Hepatocyte (in vitro differentiated cells): ENCODE data around the gene PYGM. TPM values are rescaled to one million over a fixed set of nuclear protein-coding genes. Genes with fewer than 3 reads are reported as not detected.

Experiments
- DNase-seq: peaks from one replicate; pipeline ENCODE4 v3.0.0-alpha.2; 2016; ENCODE audit warnings: low spot score
- H2AFZ ChIP-seq: fragments of 200-600 bp; sonication (generic); 2 replicates; pipeline ENCODE4 v1.6.0; 2016; ENCODE audit warnings: antibody characterized with exemption, mild to moderate bottlenecking
- H3K27ac ChIP-seq: fragments of 200-600 bp; sonication (generic); 2 replicates; pipeline ENCODE4 v1.5.1; 2016; ENCODE audit warnings: mild to moderate bottlenecking
- H3K27me3 ChIP-seq: fragments of 200-600 bp; sonication (generic); 2 replicates; pipeline ENCODE4 v1.6.1; 2016
- H3K36me3 ChIP-seq: fragments of 200-600 bp; sonication (generic); replicated peaks from 2 replicates; pipeline ENCODE4 v1.5.1; 2016; ENCODE audit warnings: low read depth; ENCODE audit not compliant: insufficient read depth
- H3K4me1 ChIP-seq: fragments of 200-600 bp; sonication (generic); 2 replicates; pipeline ENCODE4 v1.5.1; 2016; ENCODE audit warnings: mild to moderate bottlenecking, moderate library complexity; ENCODE audit not compliant: insufficient read depth
- H3K4me2 ChIP-seq: fragments of 200-600 bp; sonication (generic); 2 replicates; pipeline ENCODE4 v1.6.0; 2016
- H3K4me3 ChIP-seq: fragments of 200-600 bp; sonication (generic); 2 replicates; pipeline ENCODE4 v1.5.1; 2016; ENCODE audit warnings: mild to moderate bottlenecking
- H3K79me2 ChIP-seq: fragments of 200-600 bp; sonication (generic); 2 replicates; pipeline ENCODE4 v1.6.0; 2017; ENCODE audit warnings: mild to moderate bottlenecking
- H3K9me2 ChIP-seq: fragments of 200-600 bp; sonication (generic); replicated peaks from 2 replicates; pipeline ENCODE4 v1.6.0; 2017; ENCODE audit warnings: mild to moderate bottlenecking; ENCODE audit not compliant: insufficient read depth
- H3K9me3 ChIP-seq: fragments of 200-600 bp; sonication (generic); 2 replicates; pipeline ENCODE4 v1.5.1; 2016; ENCODE audit warnings: low read depth, mild to moderate bottlenecking
- H4K20me1 ChIP-seq: fragments of 200-600 bp; sonication (generic); 2 replicates; pipeline ENCODE4 v1.6.0; 2016; ENCODE audit warnings: mild to moderate bottlenecking; ENCODE audit not compliant: insufficient read depth, poor library complexity, severe bottlenecking
- EZH2 ChIP-seq: fragments of 200-600 bp; sonication (generic); IDR thresholded peaks from 2 replicates; pipeline ENCODE4 v1.6.1; 2016; ENCODE audit warnings: antibody characterized with exemption, mild to moderate bottlenecking, borderline replicate concordance
- EZH2phosphoT487 ChIP-seq: fragments of 200-600 bp; sonication (generic); IDR thresholded peaks from one replicate; pipeline ENCODE4 v1.6.1; 2018; ENCODE audit warnings: antibody characterized with exemption, mild to moderate bottlenecking, low read depth, moderate library complexity; ENCODE audit not compliant: unreplicated experiment, severe bottlenecking
- WGBS: methylation state at CpG from one replicate; pipeline ENCODE4 v1.1.6; 2016; ENCODE audit warnings: low lambda C conversion rate; ENCODE audit errors: missing lambda C conversion rate; 5-methylcytosine and 5-hydroxymethylcytosine counted together
- polyA plus RNA-seq: library from polyadenylated mRNA; unstranded; fragments of >200 nt; fragmentation: Nextera tagmentation; extraction: Ambion mirVana; gene quantifications from 2 replicates; pipeline ENCODE4 v1.2.1, GENCODE V29; 2016
- total RNA-seq: library from RNA; depleted of rRNA; stranded (reverse); fragments of >200 nt; gene quantifications from 2 replicates; pipeline ENCODE4 v1.2.3, GENCODE V29; 2014
- TF ChIP-seq, protein P1 (sequence below): fragments of 200-600 bp; sonication (generic); IDR thresholded peaks from 2 replicates; pipeline ENCODE4 v1.5.1; 2016; ENCODE audit warnings: antibody characterized with exemption, mild to moderate bottlenecking; ENCODE audit not compliant: poor library complexity

Gene PYGM
- total and polyA plus RNA-seq, 2 experiments from 2014 or later: 1.9 to 4.0 TPM

DNA sequence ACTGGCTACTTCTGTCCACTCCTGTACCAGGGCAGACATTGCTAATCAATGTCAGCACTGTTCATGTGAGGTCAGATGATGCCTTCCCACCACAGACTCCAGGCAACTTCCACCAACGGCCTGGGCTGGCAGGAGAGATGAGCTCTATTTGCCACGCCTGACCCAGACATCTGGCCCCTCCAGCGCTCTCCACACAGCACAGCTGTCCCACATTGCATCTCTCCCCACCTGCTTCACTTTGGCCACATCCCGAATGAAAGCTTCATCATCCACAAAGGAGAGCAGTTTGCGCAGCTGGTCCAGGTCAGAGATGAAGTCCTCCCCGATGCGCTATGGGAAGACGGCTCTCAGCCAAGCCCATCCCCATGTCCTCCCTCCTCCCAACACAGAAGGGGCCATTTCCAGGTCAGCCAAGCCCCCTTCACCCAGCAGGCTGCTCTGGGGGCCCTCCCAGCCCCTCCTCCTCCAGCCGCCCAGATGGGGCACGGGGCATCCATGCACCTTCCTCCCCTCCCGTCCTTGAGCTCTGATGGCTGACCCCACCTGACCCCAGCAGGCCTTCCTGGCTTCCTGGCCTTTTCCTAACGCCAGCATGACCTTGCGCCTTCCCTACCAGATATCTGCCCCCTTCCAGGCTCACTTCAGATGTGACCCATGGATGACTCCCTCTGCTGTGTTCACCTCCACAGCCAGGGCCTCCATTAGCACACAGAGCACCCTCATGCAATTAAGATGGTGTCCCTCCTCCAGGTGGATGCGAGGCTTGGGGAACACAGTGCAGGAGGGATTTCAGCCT, 7.4 kb downstream of the PYGM start:
- 88% methylated on average over 14 of the region's 14 CpGs for WGBS

DNA sequence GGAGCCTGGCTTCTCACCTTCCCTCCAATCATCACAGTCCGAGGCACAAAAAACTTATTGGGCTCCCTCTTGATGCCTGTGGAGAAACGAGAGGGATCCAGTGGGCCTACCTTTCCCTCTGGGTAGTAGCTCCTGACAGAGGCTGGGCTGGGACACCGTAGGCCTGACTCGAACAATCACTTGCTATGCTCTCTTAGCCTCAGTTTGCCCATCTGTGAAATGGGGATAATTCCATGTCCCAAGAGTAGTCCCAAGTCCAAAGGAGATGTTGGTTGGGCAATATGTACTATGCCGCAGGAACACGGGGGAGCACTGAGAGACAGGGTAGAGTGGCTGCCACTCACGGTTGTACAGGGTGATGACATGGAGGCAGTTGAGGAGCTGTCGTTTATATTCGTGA, 8.2 kb downstream of the PYGM start:
- H3K4me1 ChIP-seq: no peaks in the 10 kb centered on the region
- H4K20me1 ChIP-seq: no peaks in the 10 kb centered on the region
- no peak overlapping the region for H3K4me3 ChIP-seq
- TF ChIP-seq, protein P1, sequence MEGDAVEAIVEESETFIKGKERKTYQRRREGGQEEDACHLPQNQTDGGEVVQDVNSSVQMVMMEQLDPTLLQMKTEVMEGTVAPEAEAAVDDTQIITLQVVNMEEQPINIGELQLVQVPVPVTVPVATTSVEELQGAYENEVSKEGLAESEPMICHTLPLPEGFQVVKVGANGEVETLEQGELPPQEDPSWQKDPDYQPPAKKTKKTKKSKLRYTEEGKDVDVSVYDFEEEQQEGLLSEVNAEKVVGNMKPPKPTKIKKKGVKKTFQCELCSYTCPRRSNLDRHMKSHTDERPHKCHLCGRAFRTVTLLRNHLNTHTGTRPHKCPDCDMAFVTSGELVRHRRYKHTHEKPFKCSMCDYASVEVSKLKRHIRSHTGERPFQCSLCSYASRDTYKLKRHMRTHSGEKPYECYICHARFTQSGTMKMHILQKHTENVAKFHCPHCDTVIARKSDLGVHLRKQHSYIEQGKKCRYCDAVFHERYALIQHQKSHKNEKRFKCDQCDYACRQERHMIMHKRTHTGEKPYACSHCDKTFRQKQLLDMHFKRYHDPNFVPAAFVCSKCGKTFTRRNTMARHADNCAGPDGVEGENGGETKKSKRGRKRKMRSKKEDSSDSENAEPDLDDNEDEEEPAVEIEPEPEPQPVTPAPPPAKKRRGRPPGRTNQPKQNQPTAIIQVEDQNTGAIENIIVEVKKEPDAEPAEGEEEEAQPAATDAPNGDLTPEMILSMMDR: no peak
- no peak for TF ChIP-seq EZH2phosphoT487
- TF ChIP-seq EZH2: no peak
- no peaks in the 10 kb centered on the region for H3K9me3 ChIP-seq
- DNase-seq: no peak
- no peaks in the 10 kb centered on the region for H3K36me3 ChIP-seq
- no peaks in the 10 kb centered on the region for H3K79me2 ChIP-seq
- H3K4me2 ChIP-seq: no peak overlapping the region
- no peak overlapping the region for H3K27ac ChIP-seq
- H3K27me3 ChIP-seq: no peaks in the 10 kb centered on the region
- no peak overlapping the region for H2AFZ ChIP-seq
- 96% methylated on average over 9 of the region's 9 CpGs for WGBS
- no peaks in the 10 kb centered on the region for H3K9me2 ChIP-seq

More for the DNA sequence above, 7.4 kb downstream of the PYGM start:
- no peak overlapping the region for H3K4me2 ChIP-seq
- H3K4me1 ChIP-seq: no peaks in the 10 kb centered on the region
- H4K20me1 ChIP-seq: no peaks in the 10 kb centered on the region
- no peak overlapping the region for H2AFZ ChIP-seq
- DNase-seq: no peak
- no peaks in the 10 kb centered on the region for H3K9me2 ChIP-seq
- TF ChIP-seq, protein P1: no peak
- TF ChIP-seq EZH2phosphoT487 (no peak), EZH2 (no peak)
- H3K79me2 ChIP-seq: no peaks in the 10 kb centered on the region
- H3K27me3 ChIP-seq: no peaks in the 10 kb centered on the region
- H3K9me3 ChIP-seq: no peaks in the 10 kb centered on the region
- no peaks in the 10 kb centered on the region for H3K36me3 ChIP-seq
- H3K4me3 ChIP-seq: no peak overlapping the region
- H3K27ac ChIP-seq: no peak overlapping the region

DNA sequence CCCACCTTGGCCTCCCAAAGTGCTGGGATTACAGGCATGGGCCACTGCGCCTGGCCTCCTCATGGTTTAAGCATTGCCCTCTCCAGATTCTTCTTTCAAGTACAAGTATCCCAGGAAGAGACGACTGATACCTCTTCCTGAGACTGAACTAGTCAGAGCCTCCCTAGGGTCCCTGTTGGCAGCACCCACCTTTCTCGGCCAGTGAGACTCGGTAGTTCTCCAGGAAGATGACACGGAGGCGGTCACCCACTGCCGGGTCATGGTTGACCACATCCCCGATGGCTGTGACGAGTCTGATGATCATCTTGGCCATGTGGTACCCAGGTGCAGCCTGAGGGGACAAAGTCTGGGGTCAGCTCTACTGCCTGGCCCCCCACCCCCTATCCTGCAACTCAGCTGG, 8.6 kb downstream of the PYGM start:
- no peak for DNase-seq
- H3K36me3 ChIP-seq: no peaks in the 10 kb centered on the region
- no peaks in the 10 kb centered on the region for H3K9me2 ChIP-seq
- WGBS: 97% methylated on average over 9 of the region's 9 CpGs
- no peaks in the 10 kb centered on the region for H3K9me3 ChIP-seq
- H3K27me3 ChIP-seq: peaks cover 4% of the 10 kb centered on the region
- H3K4me3 ChIP-seq: no peak overlapping the region
- no peaks in the 10 kb centered on the region for H4K20me1 ChIP-seq
- H3K27ac ChIP-seq: no peak overlapping the region
- no peak for TF ChIP-seq EZH2phosphoT487
- TF ChIP-seq EZH2: no peak
- TF ChIP-seq, protein P1: no peak
- H2AFZ ChIP-seq: no peak overlapping the region
- H3K4me1 ChIP-seq: no peaks in the 10 kb centered on the region
- no peak overlapping the region for H3K4me2 ChIP-seq
- H3K79me2 ChIP-seq: no peaks in the 10 kb centered on the region
